OCI-LY1 (cell line): ENCODE results near the gene ZCCHC3.

ENCODE experiments used
- CTCF ChIP-seq: fragments of 200-600 bp; sonication (generic), shearing (Covaris generic); IDR thresholded peaks from 2 replicates; pipeline ENCODE4 v1.5.1; 2017; ENCODE audit warnings: mild to moderate bottlenecking, antibody characterized with exemption, low read length, moderate library complexity, mixed read lengths
- EZH2 ChIP-seq: fragments of 200-600 bp; sonication (generic), shearing (Covaris generic); IDR thresholded peaks from 2 replicates; pipeline ENCODE4 v1.8.0; 2017; ENCODE audit warnings: borderline replicate concordance, mixed run types, mild to moderate bottlenecking, antibody characterized with exemption, low read length, moderate library complexity, mixed read lengths

- TF ChIP-seq EZH2 (no peak), CTCF (no peak)
These were observed 14.2 kb downstream of the ZCCHC3 start for GRCh38 chr20:311609-312008.
